Upper lobe of left lung (tissue), 6 donors: ENCODE measurements around the gene BMP7. TPM values are rescaled to one million over a fixed set of nuclear protein-coding genes. Genes with fewer than 3 reads are reported as not detected.

ENCODE experiments used
- ATAC-seq, 2 donors: fragments of 200-7000 bp; cut with Tn5 transposase; one replicate each; pipeline ENCODE4 v1.9.1; 2022; ENCODE audit warnings: mild to moderate bottlenecking in 2 of 2, moderate library complexity in 2 of 2; ENCODE audit not compliant: low FRiP score in 2 of 2
- DNase-seq, 2 donors: peaks; one replicate each; pipeline ENCODE4 v3.0.0-alpha.2; 2019 to 2020
- H3K27ac ChIP-seq, 4 donors: fragments of 200-600 bp; sonication (generic); one replicate each; pipeline ENCODE4 v1.5.1; 2016 to 2019
- H3K27me3 ChIP-seq, 4 donors: fragments of 200-600 bp; sonication (generic); one replicate each; pipeline ENCODE4 v1.5.1; 2017 to 2019
- H3K36me3 ChIP-seq, 4 donors: fragments of 200-600 bp; sonication (generic); one replicate each; pipeline ENCODE4 v1.5.1; 2016 to 2019
- H3K4me1 ChIP-seq, 4 donors: fragments of 200-600 bp; sonication (generic); one replicate each; pipeline ENCODE4 v1.5.1; 2018 to 2019
- H3K4me3 ChIP-seq, 4 donors: fragments of 200-600 bp; sonication (generic); one replicate each; pipeline ENCODE4 v1.5.1; 2017 to 2019; ENCODE audit warnings: mild to moderate bottlenecking in 2 of 4, moderate library complexity in 1 of 4
- H3K9me3 ChIP-seq, 4 donors: fragments of 200-600 bp; sonication (generic); one replicate each; pipeline ENCODE4 v1.5.1; 2018 to 2019
- EP300 ChIP-seq, 4 donors: sonication (generic); formaldehyde crosslinking; IDR thresholded peaks; one replicate each; pipeline ENCODE4 v1.5.1; 2017; ENCODE audit warnings: antibody characterized with exemption in 4 of 4, control low read depth in 2 of 4
- POLR2A ChIP-seq, 4 donors: fragments of 450-650 bp; IDR thresholded peaks; one replicate each; pipeline ENCODE4 v1.5.1; 2016 to 2017; ENCODE audit warnings: antibody characterized with exemption in 4 of 4, mild to moderate bottlenecking in 2 of 4
- POLR2AphosphoS5 ChIP-seq, 2 donors: sonication (generic); formaldehyde crosslinking; IDR thresholded peaks; one replicate each; pipeline ENCODE4 v1.5.1; 2017; ENCODE audit warnings: antibody characterized with exemption in 2 of 2
- WGBS, 2 donors: methylation state at CpG; one replicate each; pipeline ENCODE4 v1.1.5; 2017 to 2018; 5-methylcytosine and 5-hydroxymethylcytosine counted together
- total RNA-seq, 6 donors: library from RNA; depleted of rRNA in 4 of 6; stranded (reverse); fragments of >200 nt in 4 of 6; gene quantifications; one replicate each; pipeline versions ENCODE4 v1.1.0 to v1.2.1, GENCODE V29; 2016 to 2021
- TF ChIP-seq, protein P1 (sequence below), 6 experiments: fragments of 450-650 bp in 4 of 6; fragments of 200-600 bp in 2 of 6; sonication (generic) in 2 of 6; IDR thresholded peaks; one replicate each; pipeline ENCODE4 v1.5.1; 2016 to 2019; ENCODE audit warnings: antibody characterized with exemption in 6 of 6
- donor health status: DM: no; HTN: no; CAD: no; lungs with moderate emphysema.
- donor health status: DM: no; HTN: yes; CAD: no; lungs with severe emphysema.

Gene BMP7
- total RNA-seq, 6 donors from 2014 or later = 0.30 to 4.0 (median 2.6) TPM; not detected in 1

DNA sequence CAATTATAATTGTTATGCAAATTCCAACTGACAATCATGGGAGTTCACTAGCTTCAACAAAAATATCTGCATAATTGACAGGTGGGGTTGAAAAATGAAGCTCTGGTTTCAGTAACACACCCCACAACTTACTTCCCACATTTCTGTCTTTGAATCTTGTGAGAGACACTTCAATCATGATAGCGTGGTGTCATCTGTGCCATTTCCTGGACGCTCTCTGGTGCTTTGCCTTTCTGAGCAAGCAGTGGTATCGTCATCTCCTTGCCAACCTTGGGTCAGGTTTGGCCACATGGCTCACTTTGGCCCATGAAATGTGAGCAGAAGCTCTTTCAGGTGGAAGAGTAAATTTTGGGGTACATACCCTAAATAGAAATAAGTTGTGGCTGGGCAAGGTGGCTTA lies 10.2 kb downstream of the BMP7 start:
- WGBS, 2 donors = 84 to 91% methylated on average over 3 of the region's 3 CpGs
- ATAC-seq = no peak
- no peaks in the 10 kb centered on the region for H3K27me3 ChIP-seq

DNA sequence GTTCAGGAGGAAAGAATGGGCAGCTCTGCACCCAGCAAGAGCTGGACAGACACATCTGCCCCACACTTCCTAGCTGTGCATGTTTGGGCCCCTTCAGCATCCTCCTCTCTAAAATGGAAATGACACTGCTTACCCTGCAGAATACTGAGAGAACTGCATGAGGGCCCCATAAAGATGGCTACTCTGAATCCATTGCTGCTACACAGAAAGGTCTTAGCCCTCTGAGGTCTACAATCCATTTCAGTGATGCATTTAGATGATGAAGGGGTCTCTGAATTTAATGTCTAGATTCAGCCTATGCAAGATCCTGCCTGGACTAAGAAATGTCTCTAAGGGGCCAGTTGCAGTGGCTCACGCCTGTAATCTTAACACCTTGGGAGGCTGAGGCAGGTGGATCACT lies 11.3 kb downstream of the BMP7 start:
- H3K36me3 ChIP-seq = no peaks in the 10 kb centered on the region
- H3K27me3 ChIP-seq = no peaks in the 10 kb centered on the region
- H3K27ac ChIP-seq = no peak overlapping the region
- ATAC-seq = no peak
- TF ChIP-seq EP300 (IDR thresholded peaks at IDR 0.05) (no peak), POLR2A (IDR thresholded peaks at IDR 0.05) (no peak)
- no peak for DNase-seq
- H3K4me1 ChIP-seq = no peaks in the 10 kb centered on the region
- WGBS, 2 donors = 85 to 100% methylated on average over 1 of the region's 1 CpG
- H3K9me3 ChIP-seq = no peaks in the 10 kb centered on the region
- H3K4me3 ChIP-seq = no peak overlapping the region

More for the DNA sequence above, 10.2 kb downstream of the BMP7 start:
- TF ChIP-seq EP300 (IDR thresholded peaks at IDR 0.05) (no peak), POLR2A (IDR thresholded peaks at IDR 0.05) (no peak), POLR2AphosphoS5 (IDR thresholded peaks at IDR 0.05) (no peak)
- TF ChIP-seq, protein P1, sequence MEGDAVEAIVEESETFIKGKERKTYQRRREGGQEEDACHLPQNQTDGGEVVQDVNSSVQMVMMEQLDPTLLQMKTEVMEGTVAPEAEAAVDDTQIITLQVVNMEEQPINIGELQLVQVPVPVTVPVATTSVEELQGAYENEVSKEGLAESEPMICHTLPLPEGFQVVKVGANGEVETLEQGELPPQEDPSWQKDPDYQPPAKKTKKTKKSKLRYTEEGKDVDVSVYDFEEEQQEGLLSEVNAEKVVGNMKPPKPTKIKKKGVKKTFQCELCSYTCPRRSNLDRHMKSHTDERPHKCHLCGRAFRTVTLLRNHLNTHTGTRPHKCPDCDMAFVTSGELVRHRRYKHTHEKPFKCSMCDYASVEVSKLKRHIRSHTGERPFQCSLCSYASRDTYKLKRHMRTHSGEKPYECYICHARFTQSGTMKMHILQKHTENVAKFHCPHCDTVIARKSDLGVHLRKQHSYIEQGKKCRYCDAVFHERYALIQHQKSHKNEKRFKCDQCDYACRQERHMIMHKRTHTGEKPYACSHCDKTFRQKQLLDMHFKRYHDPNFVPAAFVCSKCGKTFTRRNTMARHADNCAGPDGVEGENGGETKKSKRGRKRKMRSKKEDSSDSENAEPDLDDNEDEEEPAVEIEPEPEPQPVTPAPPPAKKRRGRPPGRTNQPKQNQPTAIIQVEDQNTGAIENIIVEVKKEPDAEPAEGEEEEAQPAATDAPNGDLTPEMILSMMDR (IDR thresholded peaks at IDR 0.05) = no peak
- no peak for DNase-seq
- H3K4me3 ChIP-seq = no peak overlapping the region
- no peak overlapping the region for H3K27ac ChIP-seq
- no peaks in the 10 kb centered on the region for H3K36me3 ChIP-seq
- H3K4me1 ChIP-seq = no peaks in the 10 kb centered on the region
- H3K9me3 ChIP-seq = no peaks in the 10 kb centered on the region

DNA sequence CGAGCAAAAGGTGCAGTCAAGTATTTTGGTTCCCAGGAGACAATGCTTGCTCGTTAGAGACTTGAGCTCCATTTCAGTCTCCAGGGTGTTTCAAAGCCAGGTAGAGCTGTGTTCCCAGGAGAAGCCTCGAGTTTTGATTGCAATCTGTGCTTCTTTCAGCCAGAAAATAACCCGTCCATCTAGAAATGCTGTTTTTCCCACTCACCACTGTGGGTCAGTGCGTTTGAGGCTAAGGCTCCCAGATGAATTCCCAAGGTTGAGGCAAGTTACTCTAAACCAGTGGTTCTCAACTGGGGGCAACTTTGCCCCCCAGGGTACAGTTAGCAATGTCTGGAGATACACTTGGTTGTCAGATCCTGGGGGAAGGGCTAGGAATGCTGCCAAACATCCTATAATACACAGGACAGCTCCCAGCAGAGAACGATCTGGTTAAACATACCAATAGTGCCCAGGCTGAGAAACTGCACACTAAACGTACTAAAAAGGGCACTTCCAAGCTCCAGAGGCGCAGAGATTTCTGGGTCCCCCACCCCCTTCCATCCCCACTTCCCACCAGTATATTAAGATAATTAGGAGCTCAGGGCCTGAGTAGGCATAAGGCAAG lies 13.8 kb downstream of the BMP7 start:
- H3K4me1 ChIP-seq = no peaks in the 10 kb centered on the region
- TF ChIP-seq POLR2A (IDR thresholded peaks at IDR 0.05) = no peak
- TF ChIP-seq, protein P1 (IDR thresholded peaks at IDR 0.05) = no peak
- TF ChIP-seq EP300 (IDR thresholded peaks at IDR 0.05) = no peak
- TF ChIP-seq POLR2AphosphoS5 (IDR thresholded peaks at IDR 0.05) = no peak
- ATAC-seq = no peak
- no peaks in the 10 kb centered on the region for H3K36me3 ChIP-seq
- H3K27ac ChIP-seq = no peak overlapping the region
- DNase-seq = no peak
- no peaks in the 10 kb centered on the region for H3K27me3 ChIP-seq
- 53 to 73% methylated on average over 8 of the region's 8 CpGs for WGBS, 2 donors
- H3K4me3 ChIP-seq = no peak overlapping the region
- no peaks in the 10 kb centered on the region for H3K9me3 ChIP-seq

DNA sequence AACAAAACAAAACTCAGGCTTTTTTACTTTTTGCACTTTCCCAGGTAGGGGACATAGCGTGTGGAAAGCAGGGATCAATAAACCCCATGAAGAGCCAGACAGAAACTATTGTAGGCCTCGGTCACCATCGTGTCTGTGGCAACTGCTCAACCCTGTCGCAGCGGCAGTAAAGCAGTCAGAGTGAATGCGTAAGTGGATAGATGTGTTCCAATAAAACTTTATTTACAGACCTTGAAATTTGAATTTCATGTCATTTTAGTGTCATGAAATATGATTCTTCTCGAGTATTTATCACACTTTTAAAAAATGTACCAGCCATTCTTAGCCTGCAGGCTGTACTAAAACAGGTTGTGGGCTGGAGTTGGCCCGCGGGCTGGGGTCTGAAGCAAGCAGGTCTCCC lies 14.5 kb downstream of the BMP7 start:
- no peaks in the 10 kb centered on the region for H3K9me3 ChIP-seq
- TF ChIP-seq, protein P1 (IDR thresholded peaks at IDR 0.05) = no peak
- no peak for TF ChIP-seq POLR2A (IDR thresholded peaks at IDR 0.05)
- TF ChIP-seq EP300 (IDR thresholded peaks at IDR 0.05) = no peak
- H3K27ac ChIP-seq = no peak overlapping the region
- no peaks in the 10 kb centered on the region for H3K27me3 ChIP-seq
- no peak overlapping the region for H3K4me3 ChIP-seq
- no peaks in the 10 kb centered on the region for H3K4me1 ChIP-seq
- 90 to 92% methylated on average over 9 of the region's 9 CpGs for WGBS, 2 donors
- DNase-seq (no peak), ATAC-seq (no peak)
- H3K36me3 ChIP-seq = no peaks in the 10 kb centered on the region

DNA sequence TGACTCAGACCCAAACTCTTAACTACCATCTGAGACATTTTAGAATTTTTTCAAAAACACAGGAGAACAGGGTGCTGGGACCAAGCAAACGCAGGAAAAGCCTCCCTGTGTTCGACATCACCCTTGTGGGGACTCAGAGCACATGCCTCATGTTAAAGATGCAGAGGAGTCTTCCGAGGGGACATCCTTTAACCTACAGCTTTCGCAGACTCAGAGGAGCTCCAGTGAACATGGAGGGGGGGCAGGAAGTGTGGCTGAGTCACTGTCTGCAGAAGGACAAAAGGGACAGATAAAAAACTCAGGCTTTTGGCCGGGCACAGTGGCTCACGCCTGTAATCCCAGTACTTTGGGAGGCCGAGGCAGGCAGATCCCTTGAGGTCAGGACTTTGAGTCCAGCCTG lies 15.1 kb downstream of the BMP7 start:
- H3K36me3 ChIP-seq = no peaks in the 10 kb centered on the region
- no peak overlapping the region for H3K27ac ChIP-seq
- TF ChIP-seq EP300 (IDR thresholded peaks at IDR 0.05) (no peak), POLR2AphosphoS5 (IDR thresholded peaks at IDR 0.05) (no peak), POLR2A (IDR thresholded peaks at IDR 0.05) (no peak)
- TF ChIP-seq, protein P1 (IDR thresholded peaks at IDR 0.05) = no peak
- H3K27me3 ChIP-seq = no peaks in the 10 kb centered on the region
- 31 to 54% methylated on average over 6 to 7 of the region's 7 CpGs for WGBS, 2 donors
- ATAC-seq (no peak), DNase-seq (no peak)
- H3K9me3 ChIP-seq = no peaks in the 10 kb centered on the region
- no peaks in the 10 kb centered on the region for H3K4me1 ChIP-seq
- no peak overlapping the region for H3K4me3 ChIP-seq
